OCI-LY7 (cell line): ENCODE measurements around the gene ADCY9. TPM values are rescaled to one million over a fixed set of nuclear protein-coding genes. Genes with fewer than 3 reads are reported as not detected.

ENCODE experiments used
- BruUV-seq: library from RNA; stranded (reverse); fragments of 400-500 nt; replicated peaks from 2 replicates; lab custom pipeline; 2021; lab: Mats Ljungman, UMichigan
- CTCF ChIA-PET: fragments of 300-600 bp; sonication (Branson Sonifier 250); formaldehyde crosslinking; loops from one replicate; lab custom pipeline; 2022; ENCODE audit warnings: antibody characterized with exemption; ENCODE audit not compliant: unreplicated experiment; lab: Charles Lee
- POLR2A ChIA-PET: fragments of 300-600 bp; sonication (Branson Sonifier 250); formaldehyde crosslinking; loops from one replicate; lab custom pipeline; 2022; ENCODE audit warnings: antibody characterized with exemption; lab: Charles Lee
- DNase-seq: peaks from one replicate; pipeline ENCODE4 v3.0.0-alpha.2; 2015; ENCODE audit warnings: low spot score
- H2AFZ ChIP-seq: fragments of 200-600 bp; sonication (generic), shearing (Covaris generic); 2 replicates; pipeline ENCODE4 v1.6.1; 2014; ENCODE audit warnings: mild to moderate bottlenecking, antibody characterized with exemption, low read length, moderate library complexity
- H3K27ac ChIP-seq: fragments of 200-600 bp; sonication (generic); 2 replicates; pipeline ENCODE4 v1.5.1; 2014; ENCODE audit warnings: mixed run types, low read depth, mild to moderate bottlenecking, moderate library complexity, low read length, inconsistent platforms; ENCODE audit not compliant: poor library complexity, severe bottlenecking
- H3K36me3 ChIP-seq: fragments of 200-600 bp; sonication (generic); 2 replicates; pipeline ENCODE4 v1.6.1; 2014; ENCODE audit warnings: mild to moderate bottlenecking, antibody characterized with exemption, low read length, moderate library complexity, mixed read lengths; ENCODE audit not compliant: insufficient read depth
- H3K4me1 ChIP-seq: fragments of 200-600 bp; sonication (generic); 2 replicates; pipeline ENCODE4 v1.5.1; 2014; ENCODE audit warnings: mild to moderate bottlenecking, low read length; ENCODE audit not compliant: insufficient read depth, poor library complexity, severe bottlenecking
- H3K4me2 ChIP-seq: fragments of 200-600 bp; sonication (generic); 2 replicates; pipeline ENCODE4 v1.6.1; 2014; ENCODE audit warnings: mild to moderate bottlenecking, low read length
- H3K4me3 ChIP-seq: fragments of 200-600 bp; sonication (generic); 2 replicates; pipeline ENCODE4 v1.5.1; 2014; ENCODE audit warnings: mild to moderate bottlenecking, low read depth, low read length; ENCODE audit not compliant: poor library complexity, severe bottlenecking
- H3K79me2 ChIP-seq: fragments of 200-600 bp; sonication (generic); 2 replicates; pipeline ENCODE4 v1.6.1; 2016; ENCODE audit warnings: low read depth, mild to moderate bottlenecking, low read length, moderate library complexity, mixed read lengths; ENCODE audit not compliant: insufficient read depth
- H3K9me2 ChIP-seq: fragments of 200-600 bp; sonication (generic); 2 replicates; pipeline ENCODE4 v1.6.1; 2016; ENCODE audit warnings: mild to moderate bottlenecking, low read length, mixed read lengths; ENCODE audit not compliant: insufficient read depth
- H3K9me3 ChIP-seq: fragments of 200-600 bp; sonication (generic); 2 replicates; pipeline ENCODE4 v1.6.1; 2014; ENCODE audit warnings: mild to moderate bottlenecking, mixed run types, low read length, mixed read lengths
- H4K20me1 ChIP-seq: fragments of 200-600 bp; sonication (generic); 2 replicates; pipeline ENCODE4 v1.6.1; 2014; ENCODE audit warnings: mild to moderate bottlenecking, antibody characterized with exemption, low read length, moderate library complexity, mixed read lengths; ENCODE audit not compliant: insufficient read depth
- EZH2phosphoT487 ChIP-seq: fragments of 200-600 bp; sonication (generic); IDR thresholded peaks from 2 replicates; pipeline ENCODE4 v1.6.1; 2018; ENCODE audit warnings: low read depth, borderline replicate concordance, mild to moderate bottlenecking, mixed run types, antibody characterized with exemption, low read length, moderate library complexity, mixed read lengths
- intact Hi-C: fragments of 100-400 bp; cut with micrococcal nuclease; formaldehyde crosslinking; loops from one replicate; pipeline ENCODE4 v1.10.0; 2022; ENCODE audit not compliant: unreplicated experiment
- total RNA-seq, 2 experiments: library from RNA; depleted of rRNA in 1 of 2; stranded (reverse); fragments of >200 nt in 1 of 2; shearing (Covaris generic) in 1 of 2; gene quantifications; 2 replicates each; pipeline ENCODE4 v1.2.3, GENCODE V29; 2014 to 2022
- TF ChIP-seq, protein P1 (sequence below): fragments of 200-600 bp; sonication (generic); conservative IDR thresholded peaks from 2 replicates; pipeline ENCODE4 v1.5.1; 2014; ENCODE audit warnings: mild to moderate bottlenecking, antibody characterized with exemption, low read length, moderate library complexity, mixed read lengths

ADCY9 gene
- total RNA-seq, 2 experiments from 2014 or later: 0.22 to 0.34 TPM

DNA sequence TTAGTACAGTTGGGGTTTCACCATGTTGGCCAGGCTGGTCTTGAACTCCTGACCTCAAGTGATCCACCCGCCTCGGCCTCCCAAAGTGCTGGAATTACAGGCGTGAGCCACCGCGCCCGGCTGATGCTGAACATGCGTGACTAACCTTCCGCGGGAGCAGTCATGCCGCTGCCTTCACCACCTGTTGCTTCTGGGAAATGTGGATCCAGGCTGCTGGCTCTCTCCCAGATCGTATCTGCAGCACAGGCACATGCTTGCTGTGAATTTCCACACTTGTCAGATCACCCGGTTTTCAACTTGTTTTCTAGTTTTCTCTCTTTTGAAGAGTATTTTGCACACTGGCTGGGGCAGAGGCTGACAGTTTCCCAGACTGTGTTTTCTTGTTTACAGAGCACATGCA, 97.9 kb downstream of the ADCY9 start:
- POLR2A ChIA-PET: interaction anchor here (1.1 kb wide), 1 partner anchor 74 kb away, joined by 3 read pairs; no protein-coding TSS in a partner anchor
- Histone ChIP-seq H3K36me3 (no peaks in the 10 kb centered on the region), H2AFZ (no peak overlapping the region), H4K20me1 (no peaks in the 10 kb centered on the region), H3K9me3 (no peaks in the 10 kb centered on the region), H3K4me3 (no peak overlapping the region), H3K4me1 (no peaks in the 10 kb centered on the region), H3K4me2 (no peak overlapping the region), H3K79me2 (no peaks in the 10 kb centered on the region), H3K27ac (no peak overlapping the region), H3K9me2 (no peaks in the 10 kb centered on the region)
- CTCF ChIA-PET: no interaction called here
- intact Hi-C loops: no loop called here
- no peak for TF ChIP-seq EZH2phosphoT487
- TF ChIP-seq, protein P1, sequence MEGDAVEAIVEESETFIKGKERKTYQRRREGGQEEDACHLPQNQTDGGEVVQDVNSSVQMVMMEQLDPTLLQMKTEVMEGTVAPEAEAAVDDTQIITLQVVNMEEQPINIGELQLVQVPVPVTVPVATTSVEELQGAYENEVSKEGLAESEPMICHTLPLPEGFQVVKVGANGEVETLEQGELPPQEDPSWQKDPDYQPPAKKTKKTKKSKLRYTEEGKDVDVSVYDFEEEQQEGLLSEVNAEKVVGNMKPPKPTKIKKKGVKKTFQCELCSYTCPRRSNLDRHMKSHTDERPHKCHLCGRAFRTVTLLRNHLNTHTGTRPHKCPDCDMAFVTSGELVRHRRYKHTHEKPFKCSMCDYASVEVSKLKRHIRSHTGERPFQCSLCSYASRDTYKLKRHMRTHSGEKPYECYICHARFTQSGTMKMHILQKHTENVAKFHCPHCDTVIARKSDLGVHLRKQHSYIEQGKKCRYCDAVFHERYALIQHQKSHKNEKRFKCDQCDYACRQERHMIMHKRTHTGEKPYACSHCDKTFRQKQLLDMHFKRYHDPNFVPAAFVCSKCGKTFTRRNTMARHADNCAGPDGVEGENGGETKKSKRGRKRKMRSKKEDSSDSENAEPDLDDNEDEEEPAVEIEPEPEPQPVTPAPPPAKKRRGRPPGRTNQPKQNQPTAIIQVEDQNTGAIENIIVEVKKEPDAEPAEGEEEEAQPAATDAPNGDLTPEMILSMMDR: no peak
- BruUV-seq: no TSS peak
- no peak for DNase-seq

DNA sequence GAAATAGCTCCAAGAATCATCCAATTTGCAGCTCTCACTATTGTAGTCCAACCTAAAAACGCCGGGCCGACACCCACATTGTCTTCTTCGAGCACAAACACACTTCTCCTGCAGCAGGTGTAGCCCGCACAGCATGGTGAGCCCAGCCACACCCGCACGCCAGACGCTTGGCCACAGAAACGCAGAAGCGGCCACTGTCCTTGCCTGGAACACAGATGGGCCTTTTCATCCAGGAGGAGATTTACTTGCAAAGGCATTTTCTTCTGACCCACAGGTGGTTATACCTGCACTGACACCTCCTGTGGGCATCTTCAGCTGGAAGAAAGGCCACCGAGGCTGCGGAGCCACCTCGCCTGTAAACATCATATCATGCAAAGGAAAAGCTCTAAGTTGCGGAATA, 98.4 kb downstream of the ADCY9 start:
- no TSS peak for BruUV-seq
- TF ChIP-seq, protein P1: no peak
- no peak for TF ChIP-seq EZH2phosphoT487
- no peak for DNase-seq
- no peak overlapping the region for H3K27ac ChIP-seq
- H3K9me3 ChIP-seq: no peaks in the 10 kb centered on the region
- ChIA-PET CTCF (no interaction called here), POLR2A (interaction anchor here (0.6 to 1.1 kb wide), 3 partner anchors 54 to 158 kb away, joined by 3 to 4 read pairs (median 3); no protein-coding TSS in a partner anchor)
- no peak overlapping the region for H3K4me2 ChIP-seq
- H3K36me3 ChIP-seq: no peaks in the 10 kb centered on the region
- H4K20me1 ChIP-seq: no peaks in the 10 kb centered on the region
- H3K4me3 ChIP-seq: no peak overlapping the region
- intact Hi-C loops: no loop called here
- no peaks in the 10 kb centered on the region for H3K9me2 ChIP-seq
- no peaks in the 10 kb centered on the region for H3K4me1 ChIP-seq
- no peak overlapping the region for H2AFZ ChIP-seq
- H3K79me2 ChIP-seq: no peaks in the 10 kb centered on the region

DNA sequence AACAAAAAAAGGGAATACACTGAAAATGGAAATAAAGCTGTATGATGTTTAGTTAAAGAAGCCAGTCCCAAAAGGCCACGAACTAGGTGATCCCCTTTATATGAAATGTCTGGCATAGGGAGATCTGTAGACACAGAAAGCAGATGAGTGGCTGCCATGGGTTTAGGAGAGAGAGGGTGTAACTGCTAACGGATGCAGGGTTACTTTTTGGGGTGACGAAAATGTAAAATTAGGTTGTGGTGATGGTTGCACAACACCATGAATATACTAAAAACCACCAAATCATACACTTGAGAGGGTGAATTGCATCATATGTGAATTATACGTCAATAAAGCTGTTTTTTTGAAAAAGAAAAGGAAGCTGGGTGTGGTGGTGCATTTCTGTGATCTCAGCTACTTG, 99.6 kb downstream of the ADCY9 start:
- Histone ChIP-seq H3K36me3 (no peaks in the 10 kb centered on the region), H3K4me3 (no peak overlapping the region), H3K4me1 (no peaks in the 10 kb centered on the region), H3K27ac (no peak overlapping the region), H4K20me1 (no peaks in the 10 kb centered on the region), H2AFZ (no peak overlapping the region), H3K9me3 (no peaks in the 10 kb centered on the region), H3K79me2 (no peaks in the 10 kb centered on the region), H3K4me2 (no peak overlapping the region), H3K9me2 (no peaks in the 10 kb centered on the region)
- ChIA-PET CTCF (interaction anchor here (0.7 kb wide), 1 partner anchor 1802 kb away, joined by 3 read pairs; the partner anchor contains the start of gene PGP), POLR2A (no interaction called here)
- no TSS peak for BruUV-seq
- intact Hi-C loops: no loop called here
- DNase-seq: no peak
- TF ChIP-seq, protein P1: no peak
- no peak for TF ChIP-seq EZH2phosphoT487
